ENCODE results near the gene TSEN2. TPM values are rescaled to one million over a fixed set of nuclear protein-coding genes. Genes with fewer than 3 reads are reported as not detected.

TSEN2 gene
- total RNA-seq, result 10 to 100 TPM; 12.1 to 27.5 (median 13.6) TPM
- polyA plus RNA-seq, result 10 to 100 TPM; 13.9 to 20.0 TPM
- total RNA-seq, result 19.7 reads per million, percentile 50 among the genes with 10 or more reads in this experiment

DNA sequence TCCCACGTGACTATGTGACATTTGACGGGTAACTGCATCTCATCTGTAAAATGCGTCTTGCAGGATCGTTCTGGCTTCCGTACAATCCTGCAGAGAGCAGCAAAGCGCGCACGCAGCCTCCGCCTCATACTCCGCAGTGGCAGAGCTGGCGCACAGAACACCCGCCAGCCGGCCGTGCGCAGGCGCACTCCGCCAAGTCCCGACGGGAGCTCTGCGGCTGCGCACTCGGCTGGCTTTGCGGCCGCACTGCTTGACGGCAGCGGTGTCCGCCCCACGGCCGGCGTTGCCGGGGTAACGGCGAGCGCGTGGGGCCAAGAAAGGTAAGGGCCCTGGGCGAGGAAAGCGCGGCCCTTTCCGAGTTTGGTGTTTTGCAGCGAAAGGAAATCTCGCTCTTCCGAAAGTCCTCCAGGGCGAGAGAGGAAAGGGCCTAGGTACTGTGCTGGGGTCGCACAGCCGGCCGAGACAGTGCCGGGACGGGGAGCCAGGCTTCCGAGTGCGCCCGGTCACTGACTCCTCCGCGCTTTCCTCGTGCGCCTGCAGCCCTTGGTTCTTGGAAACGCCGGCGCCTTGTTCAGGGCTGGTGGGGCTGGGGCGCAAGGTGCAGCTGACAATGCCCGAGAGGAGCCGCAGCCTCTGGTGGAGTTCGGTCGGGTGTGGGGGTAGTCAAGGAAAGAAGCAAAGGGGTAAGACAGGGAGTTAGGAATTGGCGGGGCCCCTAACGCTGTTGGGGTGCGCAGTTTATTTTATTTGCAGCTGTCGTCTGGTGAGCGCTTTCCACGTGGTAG, at the start of gene TSEN2:
TSEN2 (plus strand) TSS at position 283 of the 785 bp plus-strand sequence. CDS start 5,321 bp downstream, outside the sequence.
- Mint-ChIP-seq H3K36me3 (peaks cover 0 to 3% (median 0%) of the 10 kb centered on the region in 5 donors), H3K4me1 (peaks cover 21 to 65% (median 44%) of the 10 kb centered on the region in 7 donors), H3K27me3 (peaks cover 0 to 2% (median 0%) of the 10 kb centered on the region in 5 donors), H3K4me3 (peak within 1 kb of the TSS; percentile 87 to 99 (median 97)), H3K9me3 (no peaks in the 10 kb centered on the region), H3K27ac (peak within 1 kb of the TSS; percentile 96 to 99 (median 98))
- H3K4me1 ChIP-seq (ENCODE audit: control insufficient read depth in 2 of 2, insufficient read depth in 2 of 2, low read length in 2 of 2), result peaks cover 17% of the 10 kb centered on the region in 2 donors
- ChIA-PET POLR2A (interaction anchor here (0.6 to 3.6 kb wide), 15 partner anchors 9 to 1212 kb away, joined by 3 to 22 read pairs (median 4); partner anchors contain the start of genes ATG7, MKRN2, RAF1 and RPL32), CTCF (interaction anchor here (2.1 kb wide), 1 partner anchor 349 kb away, joined by 7 read pairs; no protein-coding TSS in a partner anchor)
- ATAC-seq, result peak; percentile 96
- no peaks in the 10 kb centered on the region for H3K27me3 ChIP-seq (ENCODE audit: control insufficient read depth in 2 of 2, insufficient read depth in 2 of 2, low read length in 2 of 2)
- no peaks in the 10 kb centered on the region for H3K9me3 ChIP-seq (ENCODE audit: control insufficient read depth in 2 of 3, low read length in 3 of 3)
- no peaks in the 10 kb centered on the region for H3K36me3 ChIP-seq (ENCODE audit: control insufficient read depth in 2 of 3, insufficient read depth in 3 of 3, low read length in 3 of 3)
- H3K4me3 ChIP-seq (ENCODE audit: low read length), result peak within 1 kb of the TSS; percentile 76
- intact Hi-C loops (cut with micrococcal nuclease), result loop anchor here (1.0 to 10.0 kb wide), 14 partner anchors 73 to 1212 kb away; partner anchors contain the start of genes MKRN2 (in 2 of the 2), RAF1 (in 2 of the 2), RPL32 (in 2 of the 2) and VGLL4 (in 2 of the 2)
- peak; percentile 95 to 100 (median 98) for DNase-seq
- peak within 1 kb of the TSS; percentile 92 for H3K27ac ChIP-seq (ENCODE audit: low read depth, low read length)

DNA sequence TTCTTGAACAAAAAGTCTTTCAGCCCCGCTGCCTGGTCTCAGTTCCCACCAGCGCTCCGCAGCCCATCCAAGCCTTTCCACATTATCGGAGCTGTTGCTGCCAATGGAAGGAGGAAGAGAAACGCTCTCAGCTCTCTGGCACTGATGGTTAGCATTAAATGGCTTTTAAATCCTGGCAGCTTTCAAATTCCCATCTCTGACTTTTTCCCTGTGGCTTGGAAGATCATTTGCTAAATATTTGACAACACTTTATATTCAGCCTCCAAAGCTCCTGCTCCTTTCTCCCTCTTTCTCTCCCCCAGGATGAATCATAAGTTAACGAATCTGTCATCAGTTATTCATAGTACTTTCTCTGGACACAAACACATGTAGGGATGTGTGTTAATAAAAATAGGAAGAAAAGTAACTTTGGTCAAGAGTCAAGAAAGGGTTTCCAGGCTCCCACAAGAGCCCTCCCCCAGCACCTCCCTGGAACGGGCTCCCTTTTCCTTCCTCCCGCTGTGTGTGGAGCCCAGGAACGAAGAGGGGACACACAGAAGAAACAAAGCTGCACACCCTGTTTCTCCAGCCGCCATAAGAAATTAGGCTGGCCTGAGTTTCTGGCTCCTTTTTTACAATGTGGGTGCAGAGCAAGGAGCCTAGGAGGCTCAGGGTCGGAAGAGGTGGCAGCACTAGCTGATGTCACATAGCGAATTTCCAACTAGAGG, 47.6 kb upstream of the TSEN2 start:
- intact Hi-C loops (cut with micrococcal nuclease), result no loop called here
- Mint-ChIP-seq H3K4me1 (no peaks in the 10 kb centered on the region), H3K9me3 (no peaks in the 10 kb centered on the region), H3K27me3 (peaks cover 0 to 23% (median 3%) of the 10 kb centered on the region in 5 donors), H3K27ac (no peak overlapping the region), H3K36me3 (no peaks in the 10 kb centered on the region), H3K4me3 (no peak overlapping the region)
- H3K4me1 ChIP-seq (ENCODE audit: control insufficient read depth in 2 of 2, insufficient read depth in 2 of 2, low read length in 2 of 2), result no peaks in the 10 kb centered on the region
- H3K27me3 ChIP-seq (ENCODE audit: control insufficient read depth in 2 of 2, insufficient read depth in 2 of 2, low read length in 2 of 2), result no peaks in the 10 kb centered on the region
- ChIA-PET POLR2A (no interaction called here), CTCF (no interaction called here)
- H3K27ac ChIP-seq (ENCODE audit: low read depth, low read length), result no peak overlapping the region
- H3K4me3 ChIP-seq (ENCODE audit: low read length), result no peak overlapping the region
- DNase-seq (no peak), ATAC-seq (no peak)
- H3K9me3 ChIP-seq (ENCODE audit: control insufficient read depth in 2 of 3, low read length in 3 of 3), result no peaks in the 10 kb centered on the region
- no peaks in the 10 kb centered on the region for H3K36me3 ChIP-seq (ENCODE audit: control insufficient read depth in 2 of 3, insufficient read depth in 3 of 3, low read length in 3 of 3)

DNA sequence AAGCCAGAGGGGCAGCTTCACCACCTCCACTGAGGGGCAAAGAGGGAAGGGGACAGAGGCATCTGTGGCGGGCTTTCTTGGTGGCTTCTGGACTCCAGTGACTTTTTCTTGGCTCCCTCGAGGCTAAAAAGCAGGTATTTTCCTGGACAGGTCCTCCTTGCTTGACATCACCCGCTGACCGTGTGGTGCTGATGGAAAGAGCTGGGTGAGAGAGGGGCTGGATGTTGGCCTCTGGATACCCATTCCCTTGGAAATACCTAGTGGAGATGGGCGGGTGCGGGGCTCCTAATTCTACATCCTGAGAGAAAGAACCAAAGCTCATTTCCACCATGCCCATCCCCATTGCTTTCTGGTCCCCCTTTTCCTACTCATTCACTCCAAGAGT, 47.1 kb upstream of the TSEN2 start:
- Histone ChIP-seq H3K27me3 (ENCODE audit: control insufficient read depth in 2 of 2, insufficient read depth in 2 of 2, low read length in 2 of 2) (no peaks in the 10 kb centered on the region), H3K9me3 (ENCODE audit: control insufficient read depth in 2 of 3, low read length in 3 of 3) (no peaks in the 10 kb centered on the region), H3K4me3 (ENCODE audit: low read length) (no peak overlapping the region), H3K27ac (ENCODE audit: low read depth, low read length) (no peak overlapping the region), H3K36me3 (ENCODE audit: control insufficient read depth in 2 of 3, insufficient read depth in 3 of 3, low read length in 3 of 3) (no peaks in the 10 kb centered on the region), H3K4me1 (ENCODE audit: control insufficient read depth in 2 of 2, insufficient read depth in 2 of 2, low read length in 2 of 2) (no peaks in the 10 kb centered on the region)
- CTCF ChIA-PET, result no interaction called here
- Mint-ChIP-seq H3K36me3 (no peaks in the 10 kb centered on the region), H3K4me1 (no peaks in the 10 kb centered on the region), H3K4me3 (no peak overlapping the region), H3K27me3 (peaks cover 0 to 23% (median 3%) of the 10 kb centered on the region in 5 donors), H3K27ac (no peak overlapping the region), H3K9me3 (no peaks in the 10 kb centered on the region)
- POLR2A ChIA-PET, result no interaction called here
- DNase-seq, result no peak
- intact Hi-C loops (cut with micrococcal nuclease), result no loop called here
- ATAC-seq, result no peak

DNA sequence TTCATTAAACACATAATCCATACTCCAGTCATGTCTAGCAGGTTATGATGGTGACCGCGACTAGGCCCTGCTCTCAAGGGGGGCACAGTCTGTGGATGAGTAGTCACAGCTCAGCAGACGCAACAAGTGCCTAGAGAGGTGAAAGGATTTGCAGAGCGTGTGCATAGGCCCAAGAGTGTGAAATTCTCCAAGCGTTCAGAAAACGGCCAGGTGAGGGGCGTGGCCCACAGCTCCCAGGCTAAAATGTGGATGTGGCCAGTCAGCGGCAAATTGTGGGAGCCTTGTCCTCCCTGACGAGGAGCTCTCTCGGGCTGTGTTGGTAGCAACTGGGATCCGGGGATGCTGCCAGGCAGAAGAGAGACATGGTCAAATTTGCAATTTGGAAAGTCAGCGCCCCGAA, 46.4 kb upstream of the TSEN2 start:
- ChIA-PET CTCF (interaction anchor here (0.8 kb wide), 1 partner anchor 42 kb away, joined by 4 read pairs; no protein-coding TSS in a partner anchor), POLR2A (no interaction called here)
- intact Hi-C loops (cut with micrococcal nuclease), result no loop called here
- H3K36me3 ChIP-seq (ENCODE audit: control insufficient read depth in 2 of 3, insufficient read depth in 3 of 3, low read length in 3 of 3), result no peaks in the 10 kb centered on the region
- H3K9me3 ChIP-seq (ENCODE audit: control insufficient read depth in 2 of 3, low read length in 3 of 3), result no peaks in the 10 kb centered on the region
- H3K27me3 ChIP-seq (ENCODE audit: control insufficient read depth in 2 of 2, insufficient read depth in 2 of 2, low read length in 2 of 2), result no peaks in the 10 kb centered on the region
- Mint-ChIP-seq H3K9me3 (no peaks in the 10 kb centered on the region), H3K27ac (no peak overlapping the region), H3K4me3 (no peak overlapping the region), H3K4me1 (no peaks in the 10 kb centered on the region), H3K36me3 (no peaks in the 10 kb centered on the region), H3K27me3 (peaks cover 0 to 19% (median 3%) of the 10 kb centered on the region in 5 donors)
- H3K4me3 ChIP-seq (ENCODE audit: low read length), result no peak overlapping the region
- ATAC-seq, result no peak
- no peak overlapping the region for H3K27ac ChIP-seq (ENCODE audit: low read depth, low read length)
- DNase-seq, result no peak
- H3K4me1 ChIP-seq (ENCODE audit: control insufficient read depth in 2 of 2, insufficient read depth in 2 of 2, low read length in 2 of 2), result no peaks in the 10 kb centered on the region

DNA sequence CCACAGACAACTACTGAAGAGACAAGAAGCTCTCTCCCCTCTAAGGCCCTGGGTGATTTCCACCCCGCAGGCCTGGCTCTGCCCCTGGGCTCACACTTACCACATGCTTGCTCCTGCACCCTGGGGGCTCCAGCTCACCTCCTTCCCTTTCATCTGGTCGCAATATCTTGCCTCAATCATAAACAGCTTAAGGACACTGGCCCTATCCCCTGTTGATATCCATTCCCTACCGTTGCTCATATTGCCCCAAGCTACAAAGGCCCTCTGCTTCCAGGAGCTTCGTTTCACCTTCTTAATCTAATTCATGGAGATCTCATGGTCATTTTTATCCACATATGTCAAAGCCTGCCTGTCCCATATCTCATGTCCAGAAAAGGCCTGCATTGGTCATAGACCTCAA, 46.0 kb upstream of the TSEN2 start:
- Histone ChIP-seq H3K27ac (ENCODE audit: low read depth, low read length) (no peak overlapping the region), H3K4me1 (ENCODE audit: control insufficient read depth in 2 of 2, insufficient read depth in 2 of 2, low read length in 2 of 2) (no peaks in the 10 kb centered on the region), H3K36me3 (ENCODE audit: control insufficient read depth in 2 of 3, insufficient read depth in 3 of 3, low read length in 3 of 3) (no peaks in the 10 kb centered on the region), H3K27me3 (ENCODE audit: control insufficient read depth in 2 of 2, insufficient read depth in 2 of 2, low read length in 2 of 2) (no peaks in the 10 kb centered on the region), H3K4me3 (ENCODE audit: low read length) (no peak overlapping the region), H3K9me3 (ENCODE audit: control insufficient read depth in 2 of 3, low read length in 3 of 3) (no peaks in the 10 kb centered on the region)
- Mint-ChIP-seq H3K27me3 (peaks cover 0 to 19% (median 5%) of the 10 kb centered on the region in 5 donors), H3K36me3 (no peaks in the 10 kb centered on the region), H3K27ac (no peak overlapping the region), H3K4me1 (no peaks in the 10 kb centered on the region), H3K9me3 (no peaks in the 10 kb centered on the region), H3K4me3 (no peak overlapping the region)
- CTCF ChIA-PET, result interaction anchor here (0.8 kb wide), 1 partner anchor 42 kb away, joined by 4 read pairs; no protein-coding TSS in a partner anchor
- intact Hi-C loops (cut with micrococcal nuclease), result no loop called here
- ATAC-seq (no peak), DNase-seq (no peak)
- POLR2A ChIA-PET, result no interaction called here

DNA sequence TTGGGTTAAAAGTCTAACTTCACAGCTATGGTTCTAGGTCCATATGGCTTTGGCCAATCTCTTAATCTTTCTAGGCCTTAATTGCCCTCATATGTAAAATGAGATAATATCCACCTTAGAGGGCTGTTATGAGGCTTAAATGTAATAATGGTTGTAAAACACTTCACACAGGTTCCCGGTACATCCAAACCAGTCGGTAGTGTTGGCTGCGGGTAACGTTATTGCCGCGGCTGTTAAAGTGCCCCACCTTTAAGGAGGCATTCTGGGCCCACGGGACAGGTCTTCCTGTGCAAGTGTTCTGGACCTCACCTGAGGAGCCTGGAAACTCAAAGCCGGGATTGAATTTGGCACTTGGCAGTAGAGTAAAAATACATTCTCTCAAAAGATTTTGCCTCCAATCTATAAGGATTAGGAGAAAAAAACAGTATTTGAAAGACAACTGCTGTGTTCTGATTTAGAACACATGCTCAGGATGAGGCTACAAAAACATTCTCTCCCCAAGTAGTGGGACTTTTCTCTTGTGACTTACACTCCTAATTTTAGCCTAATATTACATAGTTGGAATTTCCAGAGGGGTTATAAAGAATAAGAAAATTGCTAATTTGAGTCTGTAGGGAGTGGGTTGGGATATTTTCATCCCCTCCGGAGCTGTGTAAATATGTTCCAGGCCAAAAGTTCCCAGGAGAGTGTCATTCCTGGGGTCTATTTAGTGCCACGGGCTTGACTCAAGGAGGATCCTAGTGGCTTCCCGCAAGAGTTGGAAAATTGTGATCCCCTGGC, 44.9 kb upstream of the TSEN2 start:
- H3K4me3 ChIP-seq (ENCODE audit: low read length), result no peak overlapping the region
- no peak for ATAC-seq
- no peak overlapping the region for H3K27ac ChIP-seq (ENCODE audit: low read depth, low read length)
- POLR2A ChIA-PET, result no interaction called here
- DNase-seq, result no peak
- no peaks in the 10 kb centered on the region for H3K4me1 ChIP-seq (ENCODE audit: control insufficient read depth in 2 of 2, insufficient read depth in 2 of 2, low read length in 2 of 2)
- Mint-ChIP-seq H3K36me3 (no peaks in the 10 kb centered on the region), H3K27ac (no peak overlapping the region), H3K27me3 (peaks cover 0 to 15% (median 8%) of the 10 kb centered on the region in 5 donors), H3K4me1 (no peaks in the 10 kb centered on the region), H3K4me3 (no peak overlapping the region), H3K9me3 (no peaks in the 10 kb centered on the region)
- no peaks in the 10 kb centered on the region for H3K36me3 ChIP-seq (ENCODE audit: control insufficient read depth in 2 of 3, insufficient read depth in 3 of 3, low read length in 3 of 3)
- intact Hi-C loops (cut with micrococcal nuclease), result no loop called here
- CTCF ChIA-PET, result no interaction called here
- H3K9me3 ChIP-seq (ENCODE audit: control insufficient read depth in 2 of 3, low read length in 3 of 3), result no peaks in the 10 kb centered on the region
- no peaks in the 10 kb centered on the region for H3K27me3 ChIP-seq (ENCODE audit: control insufficient read depth in 2 of 2, insufficient read depth in 2 of 2, low read length in 2 of 2)

All from naive thymus-derived CD4-positive, alpha-beta T cell (primary cell).